NCI-H1092 treated with DMSO at 0.1 percent for 48 hours (cell line): ENCODE measurements around the gene WWC1.

Source experiments
- DNase-seq: peaks from one replicate; lab custom pipeline; 2025; lab: John Stamatoyannopoulos, UW

WWC1 gene

DNA sequence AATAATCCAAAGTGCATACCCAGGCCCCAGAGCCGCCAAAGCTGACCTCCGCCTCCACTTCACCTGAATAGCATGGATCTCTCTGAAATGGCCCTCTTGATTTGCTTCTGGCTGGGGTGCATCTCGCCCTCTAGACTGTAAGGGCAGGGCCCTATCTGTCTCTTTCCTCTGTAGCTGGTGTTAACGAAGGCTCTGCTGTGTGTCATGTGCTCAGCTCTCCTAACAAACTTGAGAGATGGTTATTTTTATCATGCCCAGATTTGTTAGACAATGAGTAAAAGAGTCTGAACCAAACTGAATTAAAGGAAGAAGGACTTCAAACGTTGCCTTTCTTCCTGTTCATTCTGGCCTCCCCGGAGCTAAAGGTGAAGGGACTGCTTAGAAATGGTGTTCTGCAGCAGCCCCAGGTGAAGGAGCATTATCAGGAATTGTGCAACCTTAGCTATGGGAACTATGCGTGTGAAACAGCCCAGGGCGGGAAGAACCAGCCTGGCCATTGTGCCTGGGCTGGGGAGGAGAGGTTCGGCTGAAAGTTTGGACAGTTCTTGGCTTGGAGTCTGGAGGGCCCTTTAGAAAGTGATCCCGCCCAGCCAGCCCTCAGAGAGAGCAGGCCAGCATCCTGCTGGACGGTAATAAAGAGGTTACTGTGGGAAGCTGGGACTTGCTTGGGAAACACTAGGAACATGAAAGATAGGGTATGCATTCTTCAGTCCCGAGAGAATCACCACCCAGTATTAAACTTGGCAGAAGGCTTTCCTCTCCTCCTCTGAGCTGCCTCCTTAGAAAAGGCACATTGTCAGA, 73.5 kb downstream of the WWC1 start:
- DNase-seq: no peak

DNA sequence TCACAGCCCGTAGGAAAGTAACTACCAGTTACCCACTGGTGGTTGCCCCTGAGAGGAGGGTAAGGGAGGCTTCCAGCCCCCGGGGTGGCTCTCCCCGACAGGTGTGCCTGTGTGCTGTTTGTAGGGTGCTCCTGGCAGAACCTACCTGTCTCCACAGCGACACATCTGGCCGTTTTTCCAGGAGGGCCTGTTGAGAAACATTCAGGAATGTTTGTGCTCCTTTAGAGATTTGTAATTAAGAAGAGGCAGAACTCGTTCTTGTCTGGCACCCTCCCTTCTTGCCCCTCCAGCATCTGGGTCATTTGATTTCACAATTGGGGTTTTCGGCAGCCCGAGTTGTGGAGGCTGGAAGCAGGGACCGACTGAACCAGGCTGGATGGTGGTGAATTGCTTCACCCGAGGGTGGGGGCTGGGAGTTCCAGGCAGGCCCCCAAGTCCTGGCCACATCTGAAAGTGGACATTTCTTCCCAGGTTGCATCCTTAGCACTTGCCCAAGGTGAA, 74.2 kb downstream of the WWC1 start:
- peak; percentile 2 for DNase-seq

DNA sequence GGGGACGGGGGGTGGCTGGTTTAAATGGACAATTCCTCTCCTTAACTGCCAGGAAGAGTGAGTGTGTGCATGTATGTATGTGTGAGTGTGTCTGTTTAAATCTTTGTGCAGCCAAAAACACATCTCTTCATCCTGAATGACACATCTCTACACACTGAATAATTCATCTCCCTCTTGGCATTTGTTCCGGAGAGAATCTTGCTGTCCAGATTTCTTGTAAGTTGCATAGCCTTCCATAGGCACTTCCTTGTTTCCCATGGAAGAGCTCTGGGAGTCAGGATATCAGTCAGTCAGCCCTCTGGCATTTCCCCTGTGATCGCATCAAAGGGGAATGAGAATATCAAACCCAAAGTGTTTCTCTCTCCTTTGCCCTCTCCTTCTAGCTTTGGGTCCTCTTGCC, 74.7 kb downstream of the WWC1 start:
- DNase-seq: no peak

DNA sequence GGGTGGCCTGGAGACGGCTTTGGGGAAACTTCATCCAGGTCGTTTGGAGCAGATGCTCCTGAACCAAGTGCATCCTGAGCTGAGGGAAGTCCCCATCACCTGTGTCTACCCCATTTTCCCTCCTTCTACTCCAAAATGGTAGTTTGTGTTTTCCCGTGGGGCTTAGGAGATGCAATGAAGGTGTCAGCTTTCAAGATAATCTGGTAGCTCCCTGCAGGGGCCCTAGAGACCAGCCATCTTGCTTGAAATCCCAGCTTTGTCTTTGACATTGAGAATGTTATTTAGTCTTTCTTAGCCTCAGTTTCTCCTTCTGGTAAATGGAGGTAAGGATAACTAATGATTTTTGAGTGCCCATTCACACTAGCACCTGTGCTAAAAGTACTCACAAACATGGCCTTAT, 77.4 kb downstream of the WWC1 start:
- no peak for DNase-seq

DNA sequence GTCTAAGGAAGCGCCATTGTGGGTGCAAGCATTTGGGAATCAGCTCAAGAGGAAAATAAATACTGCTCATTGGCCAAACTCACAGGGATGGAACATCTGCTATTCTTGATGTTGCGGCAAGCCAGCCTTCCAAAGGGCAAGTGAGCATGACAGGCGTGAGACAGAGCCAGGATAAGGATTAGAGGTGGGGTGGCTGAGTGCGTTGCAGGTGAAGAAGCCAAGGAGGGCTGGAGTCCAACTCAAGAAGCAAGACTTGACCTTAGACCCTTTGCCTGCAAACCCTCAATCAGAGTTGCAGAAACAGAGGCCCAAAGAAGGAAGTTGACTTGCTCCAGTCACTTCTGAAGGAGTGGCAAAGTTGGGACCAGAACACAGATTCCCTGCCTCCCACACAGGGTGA, 79.4 kb downstream of the WWC1 start:
- no peak for DNase-seq

DNA sequence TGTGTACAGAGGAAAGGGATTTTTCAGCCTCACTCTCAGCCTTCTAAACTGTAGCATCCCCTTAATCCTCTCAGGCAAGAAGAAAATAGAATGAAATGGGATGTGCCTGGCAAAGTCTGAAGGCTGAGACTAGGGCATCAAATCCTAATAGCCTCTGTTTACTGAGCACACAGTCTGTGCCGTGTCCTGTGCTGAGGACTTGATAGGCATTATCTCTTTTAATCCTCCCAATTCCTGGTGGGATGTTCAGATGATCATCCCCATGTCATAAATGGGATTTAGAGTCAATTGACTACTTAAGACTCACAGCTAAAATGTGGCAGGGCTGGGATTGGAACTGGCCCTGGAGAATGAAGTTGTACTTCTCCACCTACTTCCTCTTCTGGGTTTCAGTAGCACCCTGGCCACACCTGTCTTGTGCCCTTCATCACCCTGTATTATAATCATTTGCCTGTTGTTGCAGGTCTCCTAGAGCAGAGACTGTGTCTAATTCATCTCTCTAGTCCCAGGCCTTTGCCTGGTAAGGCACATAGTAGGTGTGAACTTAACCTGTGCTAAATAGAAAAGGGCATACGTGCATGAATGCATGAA, 81.0 kb downstream of the WWC1 start:
- DNase-seq: no peak

DNA sequence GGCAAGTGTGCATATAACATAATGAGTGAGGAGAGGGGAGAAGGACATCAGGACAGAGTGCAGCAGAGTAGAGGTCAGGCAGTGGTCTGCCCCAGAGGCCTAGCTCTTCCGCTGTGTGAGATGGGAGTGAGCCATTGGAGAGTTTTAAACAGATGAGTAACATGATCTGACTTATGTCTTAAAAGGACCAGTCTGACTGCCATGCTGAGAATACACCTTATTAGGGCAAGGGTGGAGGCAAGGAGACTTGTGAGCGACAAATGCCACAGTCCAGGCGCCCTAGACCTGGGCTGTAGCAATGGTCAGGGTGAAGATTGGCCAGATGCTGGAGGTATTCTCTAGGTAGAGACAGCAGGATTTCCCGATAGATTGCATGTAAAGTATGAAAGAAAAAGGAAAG, 83.1 kb downstream of the WWC1 start:
- no peak for DNase-seq

DNA sequence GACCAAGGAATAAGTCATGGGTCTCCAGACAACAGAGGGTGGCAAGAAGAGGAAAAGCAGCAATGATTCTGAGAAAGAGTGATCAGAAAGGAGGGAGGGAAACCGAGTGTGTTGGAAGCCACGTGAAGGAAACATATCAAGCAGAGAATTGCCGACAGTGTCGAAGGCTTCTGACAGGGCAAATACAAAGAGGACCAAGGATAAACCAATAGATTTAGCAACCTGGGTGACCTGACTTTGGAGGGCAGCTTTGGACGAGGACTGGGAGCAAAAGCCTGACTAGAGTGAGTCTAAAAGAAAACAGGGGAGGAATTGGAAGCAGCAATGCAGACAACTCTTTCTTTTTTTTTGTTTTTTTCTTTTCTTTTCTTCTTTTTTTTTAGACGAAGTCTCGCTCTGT, 83.8 kb downstream of the WWC1 start:
- no peak for DNase-seq

DNA sequence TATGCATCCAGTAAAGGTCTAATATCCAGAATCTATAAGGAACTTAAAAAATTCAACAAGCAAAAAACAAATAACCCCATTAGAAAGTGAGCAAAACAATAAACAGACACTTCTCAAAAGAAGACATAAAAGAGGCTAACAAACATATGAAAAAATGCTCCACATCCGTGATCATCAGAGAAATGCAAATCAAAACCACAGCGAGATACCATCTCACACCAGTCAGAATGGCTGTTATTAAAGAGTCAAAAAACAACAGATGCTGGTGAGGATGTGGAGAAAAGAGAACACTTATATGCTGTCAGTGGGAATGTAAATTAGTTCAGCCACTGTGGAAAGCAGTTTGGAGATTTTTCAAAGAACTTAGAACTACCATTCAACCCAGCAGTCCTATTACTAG, 86.1 kb downstream of the WWC1 start:
- DNase-seq: no peak

DNA sequence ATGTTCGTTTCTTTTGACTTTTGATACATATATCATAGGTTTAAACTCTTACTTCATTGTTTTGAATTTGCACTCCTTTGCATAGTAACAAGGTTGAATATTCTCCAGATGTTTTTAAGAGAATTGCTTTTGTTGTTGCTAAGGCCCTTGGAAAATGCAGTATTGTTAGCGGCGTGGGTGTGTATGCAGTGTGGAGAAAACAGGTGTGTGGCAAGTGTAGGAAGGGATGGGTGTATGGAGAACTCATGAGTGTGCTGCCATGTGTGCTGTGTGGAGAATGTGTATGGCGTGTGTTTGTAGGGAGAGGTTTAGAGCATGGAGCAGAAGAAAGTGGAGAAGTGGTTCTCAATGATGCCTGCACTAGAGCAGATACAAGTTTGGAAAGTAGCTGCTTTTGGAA, 87.3 kb downstream of the WWC1 start:
- no peak for DNase-seq

DNA sequence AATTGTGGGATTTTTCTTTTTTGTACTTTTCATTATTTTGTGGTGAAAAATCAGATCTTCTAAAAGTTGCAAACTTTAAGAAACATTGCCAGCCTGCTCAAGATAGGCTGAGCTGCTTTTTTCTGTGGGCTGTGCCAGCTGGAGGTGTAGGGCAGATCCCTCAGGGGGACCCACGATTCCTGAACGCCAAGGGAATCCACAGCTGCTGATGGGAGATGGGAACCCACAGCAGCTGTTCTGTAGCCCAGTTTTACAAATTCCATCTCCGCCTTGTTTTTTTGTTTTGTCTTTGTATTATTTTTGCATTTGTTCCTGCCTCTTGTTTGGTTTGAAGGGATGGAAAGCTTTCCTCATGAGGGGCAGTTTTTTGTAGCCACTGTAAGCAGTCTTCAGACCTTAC, 91.0 kb downstream of the WWC1 start:
- DNase-seq: no peak

DNA sequence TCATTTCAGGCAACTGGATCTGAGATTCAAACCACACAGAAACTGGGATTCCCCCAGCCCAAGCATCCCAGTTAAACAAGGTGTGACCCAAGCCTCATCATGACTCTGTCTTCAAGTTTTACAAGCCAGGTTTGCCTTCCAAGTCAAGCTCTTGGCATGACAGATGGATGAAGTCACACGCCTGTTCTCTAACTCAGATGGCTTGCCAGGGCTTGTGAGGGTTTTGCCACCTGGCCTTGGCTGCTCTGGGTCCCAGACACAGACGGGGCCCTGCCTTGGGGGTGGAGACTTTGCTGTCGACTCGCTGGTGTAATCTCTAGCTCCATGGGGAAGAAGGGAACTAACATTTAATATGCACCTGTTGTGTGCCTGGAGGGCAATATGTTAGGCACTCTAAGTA, 99.0 kb downstream of the WWC1 start:
- no peak for DNase-seq

DNA sequence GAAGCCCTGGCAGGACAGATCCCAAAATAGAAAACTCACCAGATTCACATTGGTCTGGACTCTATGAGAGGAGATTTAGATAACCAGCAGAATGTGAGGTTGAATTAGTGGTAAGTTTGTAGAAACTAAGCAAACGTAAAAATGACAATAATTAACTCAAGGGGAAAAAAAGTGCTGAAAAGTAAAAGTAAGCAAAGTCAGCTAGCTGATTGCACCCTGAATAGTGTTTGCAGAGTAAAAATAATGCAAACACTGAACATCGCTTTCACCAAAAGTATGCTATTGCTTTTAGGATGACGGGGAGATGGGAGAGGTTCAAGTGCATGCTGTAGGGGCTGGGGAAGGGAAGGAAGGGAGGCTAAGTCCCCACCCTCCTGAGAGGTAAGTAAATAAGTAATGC, 102.3 kb downstream of the WWC1 start:
- DNase-seq: no peak

DNA sequence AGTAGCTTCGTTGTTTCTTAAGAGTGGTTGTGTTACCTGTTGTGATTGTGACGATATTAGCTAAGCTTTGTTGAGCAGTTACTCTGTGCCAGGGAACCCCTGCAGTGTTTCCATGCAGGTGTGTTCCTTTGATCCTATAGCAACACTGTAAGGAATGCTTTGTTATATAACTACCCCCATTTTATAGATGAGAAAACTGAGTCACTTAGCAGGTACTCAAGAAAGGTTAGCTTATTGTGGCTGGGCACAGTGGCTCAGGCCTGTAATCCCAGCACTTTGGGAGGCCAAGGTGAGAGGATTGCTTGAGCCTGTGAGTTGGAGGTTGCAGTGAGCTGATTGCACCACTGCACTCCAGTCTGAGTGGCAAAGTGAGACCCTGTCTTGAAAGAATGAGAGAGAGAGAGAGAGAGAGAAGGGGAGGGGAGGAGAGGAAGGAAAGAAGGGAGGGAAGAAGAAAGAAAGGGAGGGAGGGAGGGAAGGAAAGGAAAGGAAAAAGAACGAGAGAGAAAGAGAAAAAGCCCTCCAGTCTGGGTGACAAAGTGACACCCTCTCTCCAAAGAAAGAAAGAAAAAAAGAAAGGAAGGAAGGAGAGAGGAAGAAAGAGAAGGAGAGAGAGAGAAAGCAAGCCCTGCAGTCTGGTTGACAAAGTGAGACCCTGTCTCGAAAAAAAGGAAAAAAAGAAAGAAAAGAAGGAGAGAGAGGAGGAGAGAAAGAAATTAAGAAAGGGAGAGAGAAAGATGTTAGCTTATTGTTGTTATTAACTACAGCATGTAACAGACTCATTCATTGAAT, 109.2 kb downstream of the WWC1 start:
- DNase-seq: no peak

DNA sequence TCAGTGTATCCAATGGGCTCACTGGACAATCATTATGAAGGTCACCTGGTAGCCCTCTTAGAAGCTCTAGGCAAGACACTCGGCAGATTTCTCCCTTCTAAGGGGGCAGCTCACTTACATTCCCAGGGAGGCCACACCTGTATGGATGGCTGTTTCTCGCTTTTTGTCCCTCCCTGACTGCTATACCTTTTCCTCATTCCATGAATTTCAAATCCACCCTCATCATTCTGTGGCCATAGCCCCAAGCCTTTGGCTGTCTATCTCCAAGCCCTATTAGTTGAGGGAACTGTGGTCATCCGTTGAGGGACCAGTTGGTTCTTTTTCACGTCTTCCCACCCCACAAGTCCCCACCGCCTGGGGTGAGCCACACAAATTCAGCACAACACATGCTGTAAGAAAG, 109.8 kb downstream of the WWC1 start:
- DNase-seq: no peak

DNA sequence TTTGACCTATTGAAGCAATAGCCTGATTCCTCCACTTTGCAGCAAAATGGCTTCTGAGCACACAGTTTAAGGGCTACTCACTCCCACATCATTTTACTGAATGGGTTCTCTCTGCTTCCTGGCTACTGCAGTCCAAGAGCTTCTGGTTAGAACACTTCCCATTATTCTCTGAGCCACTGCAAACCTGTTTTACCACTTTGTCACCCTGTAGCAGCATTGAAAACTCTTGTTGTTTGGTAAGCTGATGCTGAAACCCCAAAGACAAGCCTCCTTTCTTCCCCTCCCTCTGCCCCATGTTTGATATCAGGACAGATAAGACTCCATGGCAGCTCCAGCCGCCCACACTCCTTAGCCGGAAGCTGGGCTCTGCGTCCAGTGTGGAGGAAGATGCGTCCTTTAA, 110.4 kb downstream of the WWC1 start:
- DNase-seq: no peak

DNA sequence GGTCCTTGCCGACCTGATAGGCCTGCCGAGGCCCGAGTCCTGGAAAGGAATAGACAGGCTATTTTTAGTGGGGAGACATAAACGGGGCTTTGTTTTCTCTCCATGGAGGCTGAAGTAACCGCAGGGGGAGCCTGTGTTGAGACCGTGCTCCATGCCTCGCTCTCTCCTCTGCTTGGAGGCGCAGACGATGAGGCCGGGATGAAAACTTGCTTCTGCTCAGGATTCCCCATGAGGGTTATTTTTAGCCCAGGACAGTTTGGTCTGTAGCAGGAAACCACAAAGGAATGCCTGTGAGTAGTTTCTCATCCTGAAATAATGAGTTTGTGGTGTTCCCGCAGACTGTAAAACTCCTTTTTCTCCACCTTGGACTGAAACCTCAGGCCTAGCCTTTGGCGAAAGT, 112.9 kb downstream of the WWC1 start:
- no peak for DNase-seq

DNA sequence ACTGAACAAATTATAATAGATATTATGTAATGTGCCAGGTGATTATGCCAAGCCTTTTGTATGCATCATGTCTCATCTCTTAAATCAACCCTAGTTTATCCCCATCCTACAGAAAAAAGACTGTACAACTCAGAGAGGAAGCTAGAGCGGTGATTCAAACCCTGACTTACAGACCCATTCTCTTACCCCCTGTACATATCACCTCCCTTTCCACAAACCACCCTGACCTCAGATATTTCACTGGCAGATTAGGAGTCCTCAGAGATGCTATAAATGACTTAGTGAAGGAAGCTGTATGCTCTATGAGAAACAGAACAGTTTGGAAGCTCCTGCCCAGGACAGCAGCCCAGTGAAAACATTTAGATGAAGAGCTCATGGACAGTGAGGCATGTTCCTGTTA, 115.8 kb downstream of the WWC1 start:
- DNase-seq: no peak

DNA sequence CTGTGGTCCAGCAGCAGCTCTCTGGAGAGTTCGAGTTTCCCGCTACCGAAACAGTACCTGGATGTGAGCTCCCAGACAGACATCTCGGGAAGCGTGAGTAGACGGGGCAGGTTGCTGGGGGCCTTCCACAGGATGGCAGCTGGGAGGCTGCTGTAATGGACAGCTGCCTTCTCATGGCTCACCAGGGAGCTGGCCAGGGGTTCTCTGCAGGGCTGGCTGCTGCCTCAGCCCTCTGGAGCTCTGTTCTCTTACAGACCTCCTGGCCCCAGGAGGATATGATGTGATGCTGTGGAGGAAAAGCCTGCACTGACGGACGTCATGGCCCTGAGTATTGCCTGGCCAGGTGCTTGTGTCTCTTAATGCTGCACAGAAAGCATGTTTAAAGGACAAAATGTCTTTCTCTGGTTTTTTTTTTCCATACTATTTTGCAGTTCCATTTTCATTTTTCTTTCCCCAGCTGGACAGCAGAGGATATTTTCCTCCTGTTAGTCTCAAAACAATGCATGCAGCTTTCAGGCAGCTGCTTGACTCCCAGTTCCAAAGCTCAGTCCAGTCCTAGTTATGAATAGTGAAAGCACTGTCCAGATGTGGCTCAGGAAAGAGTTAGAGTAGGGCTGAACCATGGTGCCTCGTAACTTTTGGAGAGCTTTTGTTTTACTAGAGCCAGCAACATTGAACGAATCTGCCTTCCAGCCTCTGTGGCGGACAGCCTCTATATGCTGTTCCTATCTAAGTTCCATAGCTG, 117.3 kb downstream of the WWC1 start:
- DNase-seq: no peak

DNA sequence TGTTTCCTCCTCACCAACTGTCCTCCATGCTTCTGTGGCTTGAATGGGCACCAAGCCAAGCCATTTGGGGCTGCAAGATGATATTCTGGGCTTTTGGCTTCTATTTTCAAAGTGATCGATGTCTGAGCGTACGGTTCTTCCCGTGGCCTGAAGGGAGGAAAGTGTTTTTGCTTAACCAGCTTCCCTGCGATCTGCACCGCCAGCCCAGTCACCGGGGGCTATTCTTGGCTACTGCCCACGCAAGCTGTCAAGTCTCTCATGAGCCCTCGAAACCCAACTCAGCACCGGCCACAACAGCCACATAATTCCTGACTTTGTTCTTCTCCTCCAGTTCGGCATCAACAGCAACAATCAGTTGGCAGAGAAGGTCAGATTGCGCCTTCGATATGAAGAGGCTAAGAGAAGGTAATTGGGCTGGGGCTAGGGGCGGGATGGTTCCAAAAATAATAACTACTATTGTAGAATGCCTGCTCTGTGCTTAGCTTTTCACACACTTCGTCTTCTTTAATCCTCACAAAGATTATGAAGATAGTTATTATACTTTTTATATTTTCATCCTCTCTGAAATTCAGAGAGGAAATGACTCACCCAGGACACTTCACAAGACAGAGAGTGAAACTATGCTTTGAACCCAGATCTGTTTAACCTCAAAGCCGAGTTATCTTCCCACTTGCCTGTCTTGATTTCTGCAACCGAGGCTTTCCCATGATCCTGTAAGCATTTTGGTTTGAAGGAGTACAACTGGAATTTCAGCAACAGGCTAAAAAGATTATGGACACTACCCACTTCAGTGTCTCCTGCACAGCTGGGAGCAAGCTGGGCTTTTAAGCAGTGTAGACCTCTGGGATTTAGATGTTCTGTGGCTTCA, 118.4 kb downstream of the WWC1 start:
- DNase-seq: no peak

DNA sequence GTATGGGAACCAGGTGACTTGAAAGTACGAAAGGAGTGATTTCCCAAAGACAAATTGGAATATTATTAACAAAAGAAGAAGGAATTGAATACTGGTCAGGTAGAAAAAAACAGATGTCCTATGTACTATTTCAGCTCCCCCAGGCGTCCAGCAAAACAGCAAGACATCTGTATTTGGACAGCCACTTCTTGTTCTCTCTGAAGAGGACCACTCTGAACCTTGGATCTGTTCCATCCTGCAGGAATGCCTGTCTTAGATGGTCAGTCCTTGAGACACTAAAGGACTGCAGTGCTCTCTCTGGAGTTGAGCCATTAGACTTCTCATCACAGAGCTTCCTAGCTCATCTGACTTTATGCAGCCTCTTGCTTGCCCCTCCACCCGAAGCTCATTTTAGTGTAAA, 120.4 kb downstream of the WWC1 start:
- DNase-seq: no peak
